NCI-H1436 treated with DMSO at 0.1 percent for 48 hours (cell line): ENCODE results near the gene SOCS2.

ENCODE experiments used
- DNase-seq: peaks from one replicate; lab custom pipeline; 2025; lab: John Stamatoyannopoulos, UW

SOCS2 gene

DNA sequence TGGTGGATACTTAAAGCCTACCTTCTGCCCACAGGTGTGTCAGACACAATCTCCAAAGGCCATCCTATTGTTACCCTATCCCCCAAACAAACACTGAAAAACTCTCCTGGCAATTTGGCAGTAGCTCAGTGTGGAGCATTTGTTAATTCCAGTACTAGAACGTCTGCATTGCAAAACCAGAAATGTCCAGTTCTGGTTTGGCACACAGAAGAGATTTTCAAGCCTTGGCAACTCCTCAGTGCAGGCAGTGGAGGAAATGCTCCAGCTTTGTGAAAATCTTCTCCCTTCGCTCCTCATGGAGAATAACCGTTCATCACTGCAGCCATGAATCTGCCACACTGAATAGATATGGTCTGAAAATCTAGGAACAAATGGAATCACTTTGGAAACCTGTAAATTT, 5.3 kb upstream of the SOCS2 start:
- DNase-seq: no peak

- DNase-seq: no peak
Observed at GRCh38 chr12:93568091-93568490, 4.4 kb upstream of the SOCS2 start.

DNA sequence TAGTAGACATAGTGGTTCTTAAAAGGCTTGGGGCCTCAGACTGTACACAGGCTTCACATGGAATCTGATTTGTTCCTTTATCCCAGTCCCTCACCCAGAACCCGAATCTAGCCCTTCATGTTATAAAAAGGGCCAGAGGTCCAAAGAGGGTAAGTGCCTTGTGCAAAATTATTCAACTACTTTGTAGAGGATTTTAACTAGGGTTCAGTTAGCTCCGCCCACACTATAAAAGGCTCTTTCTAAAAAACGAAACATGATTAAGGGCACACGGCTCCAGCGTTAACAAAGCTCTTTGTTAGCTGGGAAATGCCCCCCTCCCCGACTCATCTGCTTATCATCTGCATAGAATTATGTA, 3.2 kb upstream of the SOCS2 start:
- no peak for DNase-seq

GRCh38 chr12:93569656-93570551, 2.6 kb upstream of the SOCS2 start:
- DNase-seq: no peak

DNA sequence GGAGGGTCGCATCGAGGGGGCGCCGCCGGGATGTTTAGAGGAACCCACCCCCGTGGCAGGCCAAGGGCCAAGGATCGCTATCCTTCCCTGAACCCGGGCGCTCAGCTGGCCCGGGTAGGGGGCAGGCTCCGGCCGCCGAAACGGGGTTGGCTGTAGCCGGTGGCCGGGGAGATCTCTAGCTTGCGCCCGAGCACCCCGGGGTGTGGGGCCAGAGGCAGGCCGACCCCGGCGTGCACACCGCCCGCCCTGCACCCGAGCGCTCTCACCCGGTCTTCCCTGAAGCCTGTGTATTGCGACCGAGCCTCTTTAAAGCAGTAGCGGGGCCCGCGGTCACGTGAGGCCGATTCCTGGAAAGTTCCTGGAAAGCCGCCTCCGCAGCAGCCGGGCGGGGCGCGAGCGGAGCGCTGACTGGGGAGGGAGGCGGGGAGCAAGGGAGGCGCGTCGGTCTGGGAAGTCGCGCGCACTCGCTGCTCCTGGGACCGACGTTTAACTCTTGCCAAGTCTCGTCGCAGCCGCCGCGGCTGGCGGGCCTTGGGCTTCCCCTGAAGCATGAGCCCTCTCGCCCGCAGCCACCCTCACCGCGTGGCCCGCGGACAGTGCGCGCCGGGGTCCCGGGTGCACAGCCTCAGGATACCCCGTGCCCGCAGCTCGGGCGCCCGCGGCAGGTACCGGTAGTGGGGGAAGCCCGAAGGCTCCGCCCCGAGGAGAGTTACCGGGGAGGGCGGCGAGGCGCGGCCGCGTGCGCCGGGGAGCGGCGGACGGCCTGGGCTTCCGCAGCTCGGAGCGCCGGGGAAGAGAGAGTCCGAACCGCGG, 1.7 kb upstream of the SOCS2 start:
- DNase-seq: no peak

GRCh38 chr12:93571365-93571924, 1.0 kb upstream of the SOCS2 start:
- DNase-seq: no peak

DNA sequence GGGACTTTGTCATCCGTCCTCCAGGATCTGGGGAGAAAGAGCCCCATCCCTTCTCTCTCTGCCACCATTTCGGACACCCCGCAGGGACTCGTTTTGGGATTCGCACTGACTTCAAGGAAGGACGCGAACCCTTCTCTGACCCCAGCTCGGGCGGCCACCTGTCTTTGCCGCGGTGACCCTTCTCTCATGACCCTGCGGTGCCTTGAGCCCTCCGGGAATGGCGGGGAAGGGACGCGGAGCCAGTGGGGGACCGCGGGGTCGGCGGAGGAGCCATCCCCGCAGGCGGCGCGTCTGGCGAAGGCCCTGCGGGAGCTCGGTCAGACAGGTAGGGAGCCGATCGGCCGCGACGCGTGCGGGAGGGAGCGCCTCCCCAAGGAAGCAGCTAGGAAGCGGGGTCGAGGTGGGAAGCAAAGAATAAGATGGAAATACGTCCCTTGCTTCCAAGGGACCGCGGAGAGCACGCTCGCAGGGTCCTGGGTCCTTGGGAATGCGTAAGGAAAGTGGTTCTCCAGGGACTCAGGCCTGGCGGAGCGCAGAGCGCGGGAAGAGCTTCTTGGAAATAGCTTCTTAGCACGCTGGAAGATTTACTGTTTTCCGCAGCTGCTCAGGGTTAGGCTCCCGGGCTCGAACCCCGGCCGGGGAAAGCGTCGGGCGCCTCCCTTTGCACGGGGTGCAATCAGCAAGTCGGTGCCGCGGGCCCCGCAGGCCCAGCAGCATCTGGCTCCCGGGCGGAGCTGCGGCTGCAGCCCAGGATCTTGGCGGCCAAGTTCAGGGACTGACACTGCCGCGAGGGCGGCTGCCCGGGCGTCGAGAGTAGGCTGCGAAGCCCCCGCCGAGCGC, 457 bp downstream of the SOCS2 start:
- DNase-seq: no peak

DNA sequence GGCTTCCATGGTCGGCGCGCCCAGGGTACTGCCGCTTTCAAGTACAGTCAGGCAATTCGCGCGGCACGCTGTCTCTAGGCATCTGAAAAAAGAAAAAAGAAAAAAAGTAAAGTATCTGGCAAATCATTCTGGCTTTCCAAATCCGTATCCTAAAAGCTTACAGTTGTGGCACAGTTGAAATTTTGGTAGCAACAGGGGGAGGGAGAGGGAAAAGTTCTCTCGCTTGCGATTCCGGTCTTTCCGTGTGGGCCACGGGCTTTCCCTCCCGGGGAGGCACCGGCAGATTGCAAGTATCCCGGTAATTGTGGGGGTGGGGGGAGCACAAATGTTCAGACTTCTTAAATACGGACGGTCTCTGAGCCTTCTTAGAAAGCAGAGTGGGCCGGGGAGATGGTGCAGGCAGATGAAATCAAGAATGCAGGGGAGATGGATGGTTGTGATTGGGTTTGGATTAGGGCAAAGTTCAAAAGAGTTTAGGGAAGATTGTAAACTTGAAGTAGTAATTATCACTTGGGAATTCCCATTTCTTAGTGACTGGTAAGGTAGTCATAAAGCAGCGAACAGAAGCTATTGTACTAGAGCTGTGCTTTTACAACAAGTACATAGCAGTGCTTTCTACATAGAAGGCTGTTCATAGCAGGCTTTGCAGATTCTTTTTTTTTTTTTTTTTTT, 1.2 kb downstream of the SOCS2 start:
- DNase-seq: no peak

- DNase-seq: no peak
Observed at GRCh38 chr12:93577222-93577621, 4.7 kb downstream of the SOCS2 start.

DNA sequence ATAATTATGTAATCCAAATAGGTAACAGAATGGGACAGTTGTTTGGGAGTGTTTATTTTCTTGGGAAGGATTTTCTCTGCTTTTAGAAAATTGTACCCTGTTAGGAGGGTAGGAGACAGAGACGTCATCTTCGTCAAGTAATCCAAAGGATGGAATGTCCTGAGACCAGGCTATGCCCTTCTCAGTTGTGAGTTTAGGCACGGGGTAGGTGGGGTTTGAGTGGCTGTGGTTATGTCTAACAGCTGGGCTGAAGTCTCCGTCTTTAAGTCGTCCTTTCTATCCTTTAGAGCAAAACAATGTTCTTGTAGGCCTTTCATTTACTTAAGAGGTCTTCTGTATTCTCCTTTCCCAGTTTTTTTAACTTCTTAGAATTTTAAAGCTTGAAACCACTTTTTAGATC, 5.7 kb downstream of the SOCS2 start:
- DNase-seq: no peak

DNA sequence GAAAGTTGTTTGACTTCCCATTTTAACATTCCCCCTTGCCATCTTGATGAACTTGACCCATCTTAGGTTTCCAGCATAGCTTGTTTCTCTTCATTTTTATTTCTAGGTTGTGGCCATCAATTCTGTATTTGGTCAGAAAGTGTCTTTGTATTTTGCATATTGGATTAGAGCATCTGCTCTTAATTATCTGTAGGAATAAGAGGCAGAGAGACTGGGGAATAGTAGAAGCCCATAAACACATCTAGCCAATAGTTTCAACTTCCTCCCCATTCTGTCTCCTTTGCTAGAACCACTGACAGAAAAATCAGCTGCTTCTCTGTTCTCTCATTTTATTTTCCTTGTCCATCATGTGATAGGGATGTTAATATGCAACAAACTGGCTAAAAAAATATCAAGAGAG, 8.2 kb downstream of the SOCS2 start:
- no peak for DNase-seq

DNA sequence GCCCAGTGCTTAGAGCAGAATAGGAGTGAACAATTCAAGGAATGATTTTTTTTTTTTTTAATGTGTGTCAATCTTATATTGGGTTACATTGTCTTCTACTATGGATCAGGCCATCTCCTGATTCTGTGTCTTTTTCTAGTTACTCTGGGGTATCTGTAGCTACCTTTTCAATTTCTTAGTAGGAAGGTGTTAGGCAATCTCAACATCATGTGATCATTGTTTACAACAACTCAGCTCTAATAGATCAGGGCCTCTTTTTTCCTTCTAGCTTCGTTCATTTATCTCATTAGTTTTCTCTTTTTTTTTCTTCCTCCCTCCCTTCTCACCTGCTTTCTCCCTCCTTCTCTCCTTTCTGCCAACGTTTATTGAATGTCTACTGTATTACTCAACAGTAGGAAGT, 8.9 kb downstream of the SOCS2 start:
- DNase-seq: no peak

DNA sequence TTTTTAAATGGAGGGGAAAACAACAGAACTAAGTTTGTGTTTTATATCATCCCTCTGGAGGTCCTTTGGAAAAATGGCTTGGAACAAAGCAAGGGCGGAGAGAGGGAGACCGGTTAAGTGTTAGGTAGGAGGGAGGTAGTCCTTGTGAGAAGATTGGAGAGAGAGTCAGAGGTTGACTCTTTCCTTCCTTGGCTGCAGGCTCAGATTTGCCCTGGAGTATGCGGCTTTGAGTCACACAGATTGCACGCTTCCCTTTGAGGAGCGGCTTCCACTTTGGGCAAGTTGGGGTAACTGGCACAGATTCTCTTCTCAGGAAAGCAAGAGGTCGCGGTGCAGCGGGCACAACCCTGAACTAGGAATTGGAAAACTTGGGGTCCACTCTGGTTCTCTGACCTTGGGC, 9.9 kb downstream of the SOCS2 start:
- no peak for DNase-seq

DNA sequence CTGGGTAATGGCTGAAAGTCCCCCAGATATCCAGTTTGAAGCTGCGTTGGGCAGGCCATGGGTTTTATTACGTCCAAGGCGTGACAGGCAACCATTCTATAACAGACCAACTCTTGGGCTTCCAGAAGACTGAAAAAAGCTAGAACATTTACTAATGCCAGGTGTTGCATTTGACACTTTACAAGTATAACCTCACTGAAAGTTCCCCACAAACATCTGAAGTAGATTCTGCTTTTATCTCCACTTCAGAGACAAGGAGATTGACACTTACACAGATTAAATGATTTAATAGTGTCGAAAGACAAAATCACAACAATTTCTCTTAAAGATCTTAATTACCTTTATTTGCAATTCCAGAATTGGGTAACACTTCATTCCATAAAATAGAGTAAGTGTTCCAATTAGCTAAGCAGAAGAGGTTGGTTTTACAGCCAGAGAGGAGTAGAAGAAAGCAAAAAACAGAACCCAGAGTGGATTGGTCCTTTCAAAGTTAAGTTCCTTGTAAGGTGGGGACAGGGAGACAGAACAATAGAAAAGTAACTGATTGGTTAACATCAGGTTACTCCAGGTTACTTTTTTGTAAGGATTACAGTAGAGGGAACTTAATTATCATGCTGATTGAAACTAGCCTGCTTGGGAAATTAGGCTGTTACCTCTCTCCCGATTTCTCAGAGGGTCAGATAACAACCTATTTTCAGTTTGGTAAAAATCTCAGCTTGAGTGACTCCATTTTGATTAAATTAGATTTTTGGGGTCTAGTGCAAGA, 11.3 kb downstream of the SOCS2 start:
- DNase-seq: no peak

- DNase-seq: no peak
Observed at GRCh38 chr12:93585247-93585646, 12.8 kb downstream of the SOCS2 start.

DNA sequence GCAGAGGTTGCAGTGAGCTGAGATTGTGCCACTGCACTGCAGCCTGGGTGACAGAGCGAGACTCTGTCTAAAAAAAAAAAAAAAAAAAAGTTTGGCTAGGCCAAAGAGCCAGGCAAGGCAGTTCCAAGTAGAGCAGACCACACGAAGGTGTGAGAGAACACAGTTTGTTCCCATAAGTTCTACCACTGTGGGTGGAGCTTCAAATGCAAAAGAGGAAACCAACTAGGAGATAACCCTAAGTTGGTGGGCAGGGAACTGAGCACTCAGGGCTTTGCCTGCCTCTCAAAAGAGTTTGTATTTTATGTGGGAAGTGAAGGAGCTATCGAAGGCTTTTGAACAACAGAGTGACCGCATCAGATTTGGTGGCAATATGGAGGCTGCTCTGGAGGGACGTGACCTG, 15.1 kb downstream of the SOCS2 start:
- no peak for DNase-seq

DNA sequence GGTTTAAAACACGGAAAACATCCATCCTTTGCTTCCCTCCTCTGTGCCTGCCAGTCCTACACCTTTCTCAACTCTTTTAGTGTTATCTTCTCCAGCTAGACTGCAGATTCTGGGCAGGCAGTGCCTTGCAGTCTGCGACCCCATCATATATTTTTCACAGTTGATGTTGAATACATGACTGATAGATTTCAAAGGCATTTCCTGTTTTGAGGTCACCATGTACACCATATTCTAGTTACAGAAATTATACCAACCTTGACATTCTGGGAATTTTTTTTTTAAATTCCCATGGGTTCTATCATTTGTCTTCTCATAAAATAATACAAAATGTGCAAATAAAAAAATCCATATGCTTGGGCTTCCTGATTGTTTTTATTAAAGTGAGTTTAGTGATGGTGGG, 16.6 kb downstream of the SOCS2 start:
- no peak for DNase-seq

- no peak for DNase-seq
Observed at GRCh38 chr12:93591137-93591868, 18.8 kb downstream of the SOCS2 start.

DNA sequence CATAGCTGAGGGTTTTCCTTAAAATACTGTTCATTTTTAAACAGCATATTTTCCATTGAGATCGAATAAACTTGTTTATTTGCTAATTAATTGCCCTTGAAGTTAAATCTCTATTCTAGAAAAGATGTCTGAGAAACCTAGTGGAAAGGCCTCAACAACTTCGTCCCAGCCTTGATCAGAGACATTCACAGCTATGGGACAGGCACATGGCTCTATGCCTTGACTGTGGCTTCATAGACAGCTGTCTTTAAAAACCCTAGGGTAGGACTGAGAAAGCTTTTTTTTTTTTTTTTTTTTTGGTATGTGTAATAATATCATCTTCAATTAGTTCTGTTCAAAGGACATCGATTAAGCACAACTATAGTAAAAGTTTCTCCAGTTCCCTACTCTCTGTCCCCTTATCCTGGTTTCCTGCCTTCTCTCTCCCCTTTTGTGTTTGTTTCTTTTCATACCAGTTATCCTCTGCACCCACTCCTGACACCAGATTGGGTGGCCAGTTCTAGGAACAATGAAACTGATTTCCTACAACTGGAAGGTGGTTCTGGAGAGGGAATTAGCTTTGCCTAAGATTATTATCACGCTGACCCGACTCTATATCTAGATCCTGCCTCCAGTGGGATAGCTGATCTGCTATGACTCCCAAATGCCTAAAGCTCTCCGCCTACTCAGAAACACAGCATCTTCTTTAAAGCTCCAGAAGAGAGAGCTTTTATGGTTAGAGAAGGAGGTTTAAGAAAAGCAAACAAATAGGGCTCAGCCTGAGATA, 20.3 kb downstream of the SOCS2 start:
- no peak for DNase-seq
